Hepatocyte (in vitro differentiated cells): ENCODE measurements around the gene IL12A.

ENCODE experiments used
- CTCF ChIP-seq: fragments of 200-600 bp; sonication (generic); IDR thresholded peaks from 2 replicates; pipeline ENCODE4 v1.5.1; 2016; ENCODE audit warnings: antibody characterized with exemption, mild to moderate bottlenecking; ENCODE audit not compliant: poor library complexity
- EZH2 ChIP-seq: fragments of 200-600 bp; sonication (generic); IDR thresholded peaks from 2 replicates; pipeline ENCODE4 v1.6.1; 2016; ENCODE audit warnings: antibody characterized with exemption, mild to moderate bottlenecking, borderline replicate concordance
- EZH2phosphoT487 ChIP-seq: fragments of 200-600 bp; sonication (generic); IDR thresholded peaks from one replicate; pipeline ENCODE4 v1.6.1; 2018; ENCODE audit warnings: antibody characterized with exemption, mild to moderate bottlenecking, low read depth, moderate library complexity; ENCODE audit not compliant: unreplicated experiment, severe bottlenecking

GRCh38 chr3:160001148-160001760 lies 12.6 kb downstream of the IL12A start:
- TF ChIP-seq CTCF (no peak), EZH2 (no peak), EZH2phosphoT487 (no peak)
